GM23248 (cell line): ENCODE data around the gene GALNT10.

ENCODE experiments used
- EZH2 ChIP-seq: fragments of 200-600 bp; sonication (generic); IDR thresholded peaks from 2 replicates; pipeline ENCODE4 v1.6.1; 2018; ENCODE audit warnings: antibody characterized with exemption, mild to moderate bottlenecking; ENCODE audit not compliant: insufficient read depth, poor library complexity, severe bottlenecking
- EZH2phosphoT487 ChIP-seq: fragments of 200-600 bp; sonication (generic); IDR thresholded peaks from 2 replicates; pipeline ENCODE4 v1.6.1; 2018; ENCODE audit warnings: antibody characterized with exemption, moderate library complexity, mild to moderate bottlenecking, low read depth; ENCODE audit not compliant: insufficient read depth

GRCh38 chr5:154373729-154374179 is 183.2 kb downstream of the GALNT10 start:
- TF ChIP-seq EZH2 (no peak), EZH2phosphoT487 (no peak)
